SKM-1 (cell line): ENCODE measurements around the gene PIP5K1B.

Source experiments
- DNase-seq: peaks from one replicate; lab custom pipeline; 2025; ENCODE audit not compliant: unreplicated experiment; lab: John Stamatoyannopoulos, UW

Gene PIP5K1B

GRCh38 chr9:68897577-68898145, 192.6 kb downstream of the PIP5K1B start:
- DNase-seq = no peak

GRCh38 chr9:68898781-68899439, 193.9 kb downstream of the PIP5K1B start:
- no peak for DNase-seq

GRCh38 chr9:68904454-68904853, 199.4 kb downstream of the PIP5K1B start:
- DNase-seq = no peak

GRCh38 chr9:68905129-68905528, 200.1 kb downstream of the PIP5K1B start:
- no peak for DNase-seq

- DNase-seq = no peak
Measured at GRCh38 chr9:68907910-68908309, 202.9 kb downstream of the PIP5K1B start.

- DNase-seq = no peak
Measured at GRCh38 chr9:68912561-68912960, 207.5 kb downstream of the PIP5K1B start.

GRCh38 chr9:68913054-68913453, 208.0 kb downstream of the PIP5K1B start:
- no peak for DNase-seq

- no peak for DNase-seq
Measured at GRCh38 chr9:68914751-68915150, 209.7 kb downstream of the PIP5K1B start.

- no peak for DNase-seq
Measured at GRCh38 chr9:68919661-68920060, 214.6 kb downstream of the PIP5K1B start.

GRCh38 chr9:68920921-68921320, 215.9 kb downstream of the PIP5K1B start:
- no peak for DNase-seq

GRCh38 chr9:68923480-68923879, 218.4 kb downstream of the PIP5K1B start:
- DNase-seq = no peak

- no peak for DNase-seq
Measured at GRCh38 chr9:68925175-68925574, 220.1 kb downstream of the PIP5K1B start.

GRCh38 chr9:68927165-68927564, 222.1 kb downstream of the PIP5K1B start:
- no peak for DNase-seq

- no peak for DNase-seq
Measured at GRCh38 chr9:68931821-68932220, 226.8 kb downstream of the PIP5K1B start.

- DNase-seq = no peak
Measured at GRCh38 chr9:68932458-68932857, 227.4 kb downstream of the PIP5K1B start.

GRCh38 chr9:68933434-68934328, 228.6 kb downstream of the PIP5K1B start:
- DNase-seq = no peak

GRCh38 chr9:68934329-68934644, 229.2 kb downstream of the PIP5K1B start:
- DNase-seq = no peak

- DNase-seq = no peak
Measured at GRCh38 chr9:68940573-68940972, 235.5 kb downstream of the PIP5K1B start.

- no peak for DNase-seq
Measured at GRCh38 chr9:68941780-68942459, 236.9 kb downstream of the PIP5K1B start.

GRCh38 chr9:68942790-68943189, 237.8 kb downstream of the PIP5K1B start:
- no peak for DNase-seq

- DNase-seq = no peak
Measured at GRCh38 chr9:68947015-68947414, 242.0 kb downstream of the PIP5K1B start.
